Erythroblast (primary cell): Measurements from ENCODE around the gene GABRG3.

ENCODE experiments used
- GATA1 ChIP-seq: IDR thresholded peaks from 2 replicates; pipeline ENCODE4 v1.6.1; 2011; ENCODE audit warnings: low read depth, mild to moderate bottlenecking, control low read depth, low read length, moderate library complexity
- POLR2A ChIP-seq: IDR thresholded peaks from 2 replicates; pipeline ENCODE4 v1.6.1; 2011; ENCODE audit warnings: mild to moderate bottlenecking, low read length

GRCh38 chr15:27061739-27062138, 90.8 kb downstream of the GABRG3 start:
- TF ChIP-seq POLR2A (no peak), GATA1 (no peak)
